ENCODE measurements around the gene BEX3.

- TF ChIP-seq EZH2 (IDR thresholded peaks at IDR 0.05; ENCODE audit: low read length, unreplicated experiment) (no peak), CTCF (conservative IDR thresholded peaks at IDR 0.05; ENCODE audit: low read depth, low read length) (no peak), EZH2phosphoT487 (IDR thresholded peaks at IDR 0.05; ENCODE audit: borderline replicate concordance, low read length) (no peak)
Measured at GRCh38 chrX:103361798-103362197, 14.5 kb upstream of the BEX3 start.

Data from PC-3 (cell line).